Measurements from ENCODE around the gene WEE1.

WEE1 gene

DNA sequence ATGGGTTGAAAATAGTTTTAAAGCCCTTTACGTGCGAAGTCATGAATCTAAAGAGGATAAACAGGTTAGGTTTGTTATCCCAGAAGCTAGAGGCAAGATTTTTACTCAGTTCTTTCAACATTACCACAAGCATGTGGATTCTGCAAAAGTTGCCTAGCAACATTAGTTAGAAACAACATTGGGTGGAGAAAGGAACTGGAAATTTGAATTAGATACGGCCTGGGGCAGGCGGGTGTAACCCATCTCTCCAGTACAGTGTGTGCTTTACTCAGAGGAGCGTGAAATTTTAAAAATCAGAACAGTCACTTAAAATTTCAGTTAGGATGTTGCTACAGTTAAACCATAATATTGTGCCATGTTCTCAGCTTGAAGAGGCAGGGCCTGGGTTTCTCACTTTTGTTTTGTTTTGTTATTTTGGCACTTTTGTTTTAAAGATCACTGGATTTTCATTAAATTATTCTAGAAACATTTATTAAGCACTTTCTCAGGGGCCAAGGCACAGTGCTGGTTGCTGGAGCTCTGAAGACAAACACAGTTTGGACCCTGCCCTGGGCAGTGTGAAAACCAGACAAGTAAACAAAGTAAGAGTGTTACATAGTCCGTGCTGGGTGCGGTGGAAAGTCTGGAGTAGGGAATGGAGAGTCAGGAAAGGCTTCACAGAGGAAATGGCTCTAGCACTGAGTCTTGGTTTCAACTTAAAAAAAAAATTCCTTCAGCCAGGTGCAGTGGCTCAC lies 4.4 kb upstream of the WEE1 start:
- in situ Hi-C loops (cut with HindIII; ENCODE audit: low pct_unique_long_range_greater_than_20kb, low sequenced_read_pairs) = no loop called here
- peak; percentile 34; the same call in 1 of the 2 replicates for TF ChIP-seq JUND (IDR thresholded peaks at IDR 0.05; ENCODE audit: low read depth)
- DNase-seq (ENCODE audit: low read depth in 1 of 2, low spot score in 1 of 2) = peak in 1 of 2 experiments; percentile 97

- peak in 1 of 2 experiments; percentile 27 for DNase-seq (ENCODE audit: low read depth in 1 of 2, low spot score in 1 of 2)
- in situ Hi-C loops (cut with HindIII; ENCODE audit: low pct_unique_long_range_greater_than_20kb, low sequenced_read_pairs) = no loop called here
- TF ChIP-seq JUND (IDR thresholded peaks at IDR 0.05; ENCODE audit: low read depth) = no peak
Observed at GRCh38 chr11:9569588-9570164, 3.8 kb upstream of the WEE1 start.

GRCh38 chr11:9570313-9571025 lies 3.0 kb upstream of the WEE1 start:
- DNase-seq (ENCODE audit: low read depth in 1 of 2, low spot score in 1 of 2) = no peak
- in situ Hi-C loops (cut with HindIII; ENCODE audit: low pct_unique_long_range_greater_than_20kb, low sequenced_read_pairs) = no loop called here
- TF ChIP-seq JUND (IDR thresholded peaks at IDR 0.05; ENCODE audit: low read depth) = no peak

DNA sequence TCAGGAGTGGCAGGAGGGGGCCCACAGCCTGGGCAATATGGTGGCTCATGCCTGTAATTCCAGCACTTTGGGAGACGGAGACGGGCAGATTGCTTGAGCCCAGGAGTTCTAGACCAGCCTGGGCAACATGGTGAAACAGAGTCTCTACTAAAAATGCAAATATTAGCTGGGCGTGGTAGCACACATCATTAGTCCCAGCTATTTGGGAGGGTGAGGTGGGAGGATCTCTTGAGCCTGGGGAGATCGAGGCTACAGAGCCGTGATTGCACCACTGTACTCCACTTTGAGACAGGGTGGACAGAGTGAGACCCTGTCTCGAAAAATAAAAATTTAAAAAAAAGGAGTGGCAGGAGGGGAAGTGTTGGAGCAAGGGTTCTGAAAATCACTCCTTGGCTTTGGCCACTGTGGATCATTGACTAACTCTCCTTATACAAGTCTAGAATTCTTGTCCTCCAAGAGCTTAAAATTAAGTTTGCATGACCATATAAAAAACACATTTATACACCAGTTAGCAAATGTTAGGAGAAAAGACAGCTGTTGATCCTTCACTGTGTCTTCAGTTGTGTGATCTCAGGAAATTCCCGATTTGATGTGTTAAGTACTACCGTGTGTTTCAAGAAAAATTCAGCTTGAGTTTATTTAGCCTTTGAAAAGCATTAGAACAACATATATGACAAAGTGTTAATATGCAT lies 2.3 kb upstream of the WEE1 start:
- DNase-seq (ENCODE audit: low read depth in 1 of 2, low spot score in 1 of 2) = peak in 1 of 2 experiments; percentile 45
- TF ChIP-seq JUND (IDR thresholded peaks at IDR 0.05; ENCODE audit: low read depth) = no peak
- in situ Hi-C loops (cut with HindIII; ENCODE audit: low pct_unique_long_range_greater_than_20kb, low sequenced_read_pairs) = no loop called here

GRCh38 chr11:9571763-9572115 lies 1.7 kb upstream of the WEE1 start:
- TF ChIP-seq JUND (IDR thresholded peaks at IDR 0.05; ENCODE audit: low read depth) = no peak
- peak in 1 of 2 experiments; percentile 13 for DNase-seq (ENCODE audit: low read depth in 1 of 2, low spot score in 1 of 2)
- in situ Hi-C loops (cut with HindIII; ENCODE audit: low pct_unique_long_range_greater_than_20kb, low sequenced_read_pairs) = no loop called here

- in situ Hi-C loops (cut with HindIII; ENCODE audit: low pct_unique_long_range_greater_than_20kb, low sequenced_read_pairs) = no loop called here
- no peak for TF ChIP-seq JUND (IDR thresholded peaks at IDR 0.05; ENCODE audit: low read depth)
- DNase-seq (ENCODE audit: low read depth in 1 of 2, low spot score in 1 of 2) = no peak
Observed at GRCh38 chr11:9573775-9574621, 528 bp downstream of the WEE1 start.

DNA sequence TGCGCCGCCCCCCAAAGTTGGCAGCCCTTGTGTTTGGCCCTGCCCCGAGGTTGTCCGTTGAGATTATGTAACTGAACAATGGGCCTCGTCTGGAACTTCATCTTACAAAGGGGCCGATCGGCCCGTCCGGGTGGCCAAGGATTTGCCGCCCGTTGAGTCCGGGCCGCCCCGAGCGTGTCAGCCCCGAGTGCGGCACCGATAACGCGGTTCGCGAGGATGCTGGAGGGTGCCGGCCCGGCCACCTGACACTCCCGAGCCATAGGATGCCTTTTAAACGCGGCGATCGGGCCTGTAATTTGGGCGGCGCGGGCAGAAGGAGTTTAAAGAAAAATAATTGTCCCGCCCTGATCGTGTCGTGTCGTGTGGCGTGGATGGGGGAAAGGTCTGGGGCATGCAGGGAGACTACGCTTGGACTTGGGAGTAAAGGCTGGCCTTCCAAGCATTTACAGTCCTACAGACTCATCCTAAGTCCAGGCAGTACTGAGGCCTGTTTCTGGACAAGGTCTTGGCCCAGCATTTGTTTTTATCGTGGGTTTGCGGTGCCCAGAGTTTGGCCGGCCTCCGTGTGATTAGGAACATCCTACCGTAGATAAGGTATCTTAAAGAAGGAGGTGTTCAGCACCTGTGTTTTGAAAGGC lies 1.3 kb downstream of the WEE1 start:
- in situ Hi-C loops (cut with HindIII; ENCODE audit: low pct_unique_long_range_greater_than_20kb, low sequenced_read_pairs) = loop anchor here (25.0 kb wide), 1 partner anchor 163 kb away; no protein-coding TSS in a partner anchor
- no peak for TF ChIP-seq JUND (IDR thresholded peaks at IDR 0.05; ENCODE audit: low read depth)
- DNase-seq (ENCODE audit: low read depth in 1 of 2, low spot score in 1 of 2) = peak in 1 of 2 experiments; percentile 19

DNA sequence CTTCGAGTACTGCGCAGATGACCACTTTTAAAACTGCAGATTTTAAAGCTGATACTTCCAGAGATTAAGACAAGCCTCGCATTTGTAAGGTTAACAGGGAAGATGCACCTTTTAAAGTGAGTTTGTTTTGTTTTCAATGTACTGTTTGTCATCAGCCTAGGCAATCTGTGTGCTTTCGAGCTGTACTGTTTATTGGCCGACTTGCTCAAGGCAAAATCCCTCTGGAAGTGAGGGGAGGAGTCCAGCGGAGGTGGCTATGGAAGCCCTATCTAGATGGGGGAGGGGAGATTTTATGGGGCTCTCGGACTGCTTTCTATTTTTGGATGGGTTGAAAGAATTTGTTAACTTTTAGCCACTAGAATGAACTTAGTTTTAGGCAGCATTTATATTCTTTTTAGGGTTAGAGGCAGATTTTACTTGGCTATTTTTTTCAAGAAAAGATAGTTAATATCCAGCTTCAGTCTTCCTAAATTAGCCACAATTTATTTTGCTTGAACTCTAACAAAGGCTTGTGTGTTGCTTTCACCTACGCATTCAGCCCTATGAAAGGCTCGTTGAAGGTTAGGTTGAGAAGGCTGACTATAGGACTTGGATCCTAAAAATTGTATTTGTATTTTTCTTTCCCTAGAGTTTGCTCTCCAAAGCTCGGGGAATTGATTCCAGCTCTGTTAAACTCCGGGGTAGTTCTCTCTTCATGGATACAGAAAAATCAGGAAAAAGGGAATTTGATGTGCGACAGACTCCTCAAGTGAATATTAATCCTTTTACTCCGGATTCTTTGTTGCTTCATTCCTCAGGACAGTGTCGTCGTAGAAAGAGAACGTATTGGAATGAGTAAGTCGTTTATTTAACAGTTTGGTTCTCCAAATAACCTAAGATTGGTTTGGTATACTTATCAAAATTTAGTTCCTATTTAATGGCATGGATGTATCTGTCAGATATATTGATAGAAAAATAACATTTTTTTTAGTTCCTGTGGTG lies 2.1 kb downstream of the WEE1 start:
- in situ Hi-C loops (cut with HindIII; ENCODE audit: low pct_unique_long_range_greater_than_20kb, low sequenced_read_pairs) = loop anchor here (25.0 kb wide), 1 partner anchor 162 kb away; no protein-coding TSS in a partner anchor
- no peak for TF ChIP-seq JUND (IDR thresholded peaks at IDR 0.05; ENCODE audit: low read depth)
- peak in 1 of 2 experiments; percentile 84 for DNase-seq (ENCODE audit: low read depth in 1 of 2, low spot score in 1 of 2)

DNA sequence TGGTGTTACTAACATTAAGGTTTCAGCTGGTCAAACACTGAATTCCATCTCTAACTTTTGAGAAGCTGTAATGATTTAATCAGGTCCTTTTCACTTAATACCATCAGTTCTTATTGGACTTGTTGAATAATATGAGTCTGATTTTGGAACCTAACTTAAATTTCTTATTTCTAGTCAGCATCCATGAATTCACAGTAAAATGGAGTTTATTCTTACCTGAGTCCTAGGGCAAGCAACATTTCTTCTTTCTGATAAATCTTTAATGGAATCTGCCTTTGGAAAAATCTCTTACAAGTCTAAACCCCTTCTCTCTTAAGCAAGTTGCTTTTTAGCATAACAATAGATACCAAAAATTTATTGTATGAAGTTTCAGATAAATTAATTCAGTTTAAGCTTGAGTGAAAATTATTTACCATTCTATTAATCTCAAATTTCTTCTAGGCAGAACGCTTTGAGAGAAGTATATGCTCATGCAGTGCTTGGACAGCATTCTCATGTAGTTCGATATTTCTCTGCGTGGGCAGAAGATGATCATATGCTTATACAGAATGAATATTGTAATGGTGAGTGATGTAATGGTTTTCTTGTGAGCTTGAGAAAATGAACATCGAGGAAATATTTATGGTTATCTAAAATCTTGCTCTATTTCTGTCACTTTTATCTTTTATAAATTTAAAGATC lies 3.4 kb downstream of the WEE1 start:
- no peak for TF ChIP-seq JUND (IDR thresholded peaks at IDR 0.05; ENCODE audit: low read depth)
- in situ Hi-C loops (cut with HindIII; ENCODE audit: low pct_unique_long_range_greater_than_20kb, low sequenced_read_pairs) = loop anchor here (25.0 kb wide), 1 partner anchor 160 kb away; no protein-coding TSS in a partner anchor
- DNase-seq (ENCODE audit: low read depth in 1 of 2, low spot score in 1 of 2) = no peak

GRCh38 chr11:9577556-9577955 lies 4.1 kb downstream of the WEE1 start:
- no peak for TF ChIP-seq JUND (IDR thresholded peaks at IDR 0.05; ENCODE audit: low read depth)
- in situ Hi-C loops (cut with HindIII; ENCODE audit: low pct_unique_long_range_greater_than_20kb, low sequenced_read_pairs) = loop anchor here (25.0 kb wide), 1 partner anchor 160 kb away; no protein-coding TSS in a partner anchor
- DNase-seq (ENCODE audit: low read depth in 1 of 2, low spot score in 1 of 2) = peak in 1 of 2 experiments; percentile 16

Measured in T47D (cell line).